ENCODE data around the gene MFSD6L.
"Not testable (repeated sequence)": the region's sequence is repeated elsewhere in the genome, so short reads cannot be mapped to it uniquely, and the experiment has no call there.

MFSD6L gene

DNA sequence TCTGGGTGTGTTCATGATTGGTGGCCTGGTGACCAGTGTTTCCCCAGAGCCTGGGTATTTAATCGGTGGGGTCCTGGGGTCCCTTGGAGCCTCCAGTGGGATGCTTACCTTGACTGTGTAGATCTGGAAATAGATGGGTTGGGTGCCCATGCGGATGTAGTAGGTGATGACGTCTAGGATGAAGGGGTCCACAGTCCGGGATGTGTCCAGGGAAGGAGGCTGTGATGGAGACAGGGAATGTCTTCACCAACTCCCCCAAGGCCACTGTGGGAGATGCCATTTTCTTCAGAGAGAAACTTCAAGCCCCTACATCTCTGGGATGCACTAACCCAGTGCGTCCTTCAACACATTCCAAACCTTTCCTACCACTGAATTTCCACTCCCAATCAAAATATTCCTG, 24.1 kb upstream of the MFSD6L start:
- no peak for DNase-seq

GRCh38 chr17:8822401-8823035, 23.4 kb upstream of the MFSD6L start:
- no peak for DNase-seq

GRCh38 chr17:8821446-8822105, 22.4 kb upstream of the MFSD6L start:
- no peak for DNase-seq

DNA sequence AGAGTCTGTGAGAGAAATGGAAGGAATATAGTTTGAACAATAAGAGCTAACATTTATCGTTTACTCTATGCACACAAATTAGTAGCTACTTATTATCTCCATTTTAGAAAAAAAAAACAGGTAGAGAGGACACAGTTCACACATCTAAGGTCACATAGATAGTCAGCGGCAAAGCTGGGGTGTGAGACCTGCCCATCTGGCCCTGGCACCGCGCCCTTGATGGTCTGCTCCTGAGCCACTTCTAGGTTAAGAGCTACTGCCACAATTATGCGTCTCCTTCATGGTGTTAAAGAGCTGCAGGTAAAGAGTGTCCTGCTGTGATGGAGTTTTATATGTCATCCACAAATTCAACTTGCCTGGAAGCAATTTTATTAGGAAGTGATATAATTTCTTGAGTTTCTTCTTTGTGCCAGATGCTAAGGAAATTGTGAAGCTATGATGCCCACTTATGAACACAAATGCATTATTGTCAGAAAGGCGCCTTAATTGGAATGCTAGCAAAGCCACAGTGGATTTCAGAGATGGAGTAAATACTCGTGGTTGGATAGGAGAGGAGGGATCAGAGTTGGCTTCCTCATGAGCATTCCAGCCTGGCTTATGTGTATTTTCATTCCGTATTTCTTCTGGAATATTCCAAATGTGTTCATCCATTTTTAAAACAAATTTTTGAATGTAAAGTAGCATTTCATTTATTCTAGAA, 21.3 kb upstream of the MFSD6L start:
- DNase-seq = no peak

GRCh38 chr17:8818654-8819330, 19.6 kb upstream of the MFSD6L start:
- no peak for DNase-seq

DNA sequence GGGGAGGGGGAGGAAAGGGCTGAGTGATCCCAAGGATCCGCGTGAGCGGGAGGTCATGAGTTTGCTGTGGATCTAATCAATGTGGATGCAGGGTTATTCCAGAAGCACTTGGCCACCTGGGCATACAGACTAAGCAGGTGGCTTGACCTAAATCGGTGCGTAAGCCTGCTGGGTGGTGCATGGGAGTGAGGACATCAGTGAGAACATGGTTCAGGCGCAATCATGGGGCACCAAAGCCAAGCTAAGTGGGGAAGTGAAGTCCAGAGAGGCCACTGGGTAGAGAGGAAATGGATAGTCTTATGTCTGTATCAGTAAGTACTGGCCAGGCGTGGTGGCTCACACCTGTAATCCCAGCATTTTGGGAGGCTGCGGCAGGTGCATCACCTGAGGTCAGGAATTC, 18.9 kb upstream of the MFSD6L start:
- no peak for DNase-seq

GRCh38 chr17:8806926-8807550, 7.9 kb upstream of the MFSD6L start:
- no peak for DNase-seq

DNA sequence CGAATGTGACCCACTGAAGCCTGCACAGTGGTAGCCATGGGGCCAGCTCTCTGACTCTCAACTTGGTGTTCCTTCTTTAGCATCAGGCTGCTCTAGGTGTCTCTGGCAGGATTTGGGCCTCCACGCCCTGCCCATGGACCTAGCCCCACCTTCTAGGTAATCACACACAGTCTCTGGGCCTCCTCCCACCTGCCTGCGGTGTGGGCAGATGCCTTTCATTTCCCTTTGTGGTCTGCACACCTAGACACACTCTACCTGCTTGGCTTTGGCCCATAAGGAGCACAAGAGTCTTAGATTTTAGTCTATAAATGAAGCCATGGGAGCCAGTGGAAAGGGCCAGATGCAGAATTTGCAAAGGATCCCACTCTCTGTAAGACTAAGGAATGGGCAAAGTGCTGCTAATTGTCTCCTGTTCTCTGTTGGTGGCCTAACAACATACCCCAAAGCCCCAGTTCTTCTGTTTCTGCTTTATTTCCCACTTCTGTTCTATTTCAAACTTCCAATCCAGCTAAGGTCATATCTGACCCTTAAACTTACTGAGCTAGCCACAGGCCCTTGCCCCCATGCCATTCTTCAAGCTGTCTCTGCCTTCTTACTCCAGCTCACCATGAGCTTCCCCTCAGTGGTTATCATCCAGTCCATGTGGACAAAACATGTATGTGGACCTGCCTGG, 7.2 kb upstream of the MFSD6L start:
- DNase-seq = no peak

GRCh38 chr17:8805396-8805795, 6.2 kb upstream of the MFSD6L start:
- DNase-seq = not testable (repeated sequence)

DNA sequence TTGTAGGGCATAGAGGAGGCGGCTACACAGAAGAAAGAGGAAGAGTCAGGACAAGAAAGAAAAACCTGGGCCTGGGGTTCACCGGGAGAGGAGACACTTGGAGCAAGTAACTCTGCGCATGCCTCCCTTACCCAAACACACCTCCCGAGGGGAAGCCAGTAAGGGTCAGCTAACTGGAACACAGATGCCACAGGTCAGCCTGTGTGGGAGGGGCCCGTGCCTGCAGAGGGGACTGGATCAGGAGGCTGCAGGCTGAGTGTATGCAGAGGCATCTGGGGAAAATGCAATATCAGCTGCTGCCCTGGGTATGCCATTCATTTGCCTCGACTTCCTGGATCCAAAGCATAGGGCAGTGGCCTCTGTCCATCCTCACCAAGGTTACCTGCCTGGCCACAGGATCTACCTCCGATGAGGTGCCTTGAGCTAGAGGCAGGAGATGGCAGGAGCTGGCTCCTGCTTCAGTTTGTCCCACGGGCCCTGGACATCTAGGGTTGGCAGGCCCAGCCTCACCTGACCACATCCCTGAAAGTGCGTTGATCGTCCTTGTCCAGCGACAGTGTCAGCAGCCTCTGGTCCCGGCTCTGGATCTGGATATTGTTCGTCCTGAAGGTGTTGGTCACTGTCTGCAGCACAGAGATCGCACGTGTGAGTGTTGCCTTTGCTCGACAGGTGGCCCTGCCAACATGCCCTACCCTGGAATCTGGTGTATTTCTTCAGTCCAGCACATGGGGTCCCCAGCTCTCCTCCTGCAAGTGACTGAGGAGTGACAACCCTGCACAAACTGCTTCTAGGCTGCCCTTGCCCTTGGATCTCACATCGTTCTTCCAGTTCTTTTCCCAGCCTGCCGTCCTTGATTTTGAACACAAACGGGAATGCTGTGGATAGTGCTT, 4.6 kb upstream of the MFSD6L start:
- DNase-seq = no peak

- no peak for DNase-seq
Observed at GRCh38 chr17:8801135-8801840, 2.1 kb upstream of the MFSD6L start.

- no peak for DNase-seq
Observed at GRCh38 chr17:8800656-8801055, 1.5 kb upstream of the MFSD6L start.

DNA sequence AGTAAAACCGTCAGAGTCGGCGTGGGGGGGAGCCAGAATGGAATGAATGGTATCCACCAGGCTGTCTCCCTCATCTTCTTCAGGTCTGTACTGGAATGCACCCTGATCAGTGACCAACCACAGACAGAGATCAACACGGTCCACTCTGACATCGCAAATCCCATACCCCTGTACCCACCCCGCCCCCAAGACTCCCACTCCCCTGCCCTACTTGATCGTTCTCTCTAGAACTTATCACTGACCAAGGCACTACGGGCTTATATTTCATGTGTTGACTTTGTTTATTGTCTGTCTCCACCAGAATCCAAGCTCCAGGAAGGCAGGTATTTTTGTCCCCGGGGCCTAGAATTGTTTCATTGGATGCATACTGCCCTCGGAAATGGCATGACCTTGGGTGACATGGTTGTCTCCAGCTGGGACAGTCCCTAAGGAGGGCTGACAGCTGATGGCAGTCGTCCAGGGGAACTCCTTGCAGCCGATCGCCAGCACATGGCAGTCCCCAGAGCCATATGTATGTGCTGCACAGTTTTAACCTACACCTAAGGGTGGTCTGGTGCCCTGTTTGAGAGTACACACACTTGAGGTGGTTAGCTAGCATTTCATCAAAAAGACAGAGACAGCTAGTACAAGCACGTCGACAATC, 526 bp upstream of the MFSD6L start:
- no peak for DNase-seq

DNA sequence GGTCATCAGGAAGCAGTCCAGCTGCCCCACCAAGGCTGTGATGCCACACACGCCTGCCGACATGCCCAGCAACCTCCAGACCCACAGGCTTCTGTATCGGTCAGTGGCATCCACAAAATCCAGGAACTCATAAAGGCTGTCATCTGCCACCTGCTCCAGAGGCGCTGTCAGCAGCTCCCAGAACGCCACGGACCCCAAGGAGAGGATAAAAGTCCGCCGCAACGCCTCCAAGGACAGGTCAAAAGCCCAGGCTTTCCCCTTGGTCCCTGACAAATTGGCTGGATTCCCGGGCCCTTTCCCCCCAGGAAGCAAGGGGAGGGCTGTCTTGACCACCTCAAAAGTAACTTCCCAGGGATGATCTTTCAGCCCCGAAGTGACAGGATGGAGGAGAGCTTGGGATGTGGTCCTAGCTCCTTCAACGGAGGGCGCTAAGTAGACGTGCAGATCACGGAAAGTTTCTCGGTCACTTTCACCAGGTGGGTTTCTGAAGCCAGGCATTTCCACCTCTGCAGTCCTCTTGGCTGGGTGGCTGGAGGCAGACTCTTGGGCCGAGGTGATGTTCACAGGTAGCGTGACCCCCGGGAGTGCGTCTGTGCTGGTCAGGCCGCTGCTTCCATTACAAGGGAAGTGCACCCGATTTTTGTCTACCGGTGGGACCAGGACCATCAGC, 854 bp downstream of the MFSD6L start:
- no peak for DNase-seq

GRCh38 chr17:8797621-8798175, 1.5 kb downstream of the MFSD6L start:
- no peak for DNase-seq

GRCh38 chr17:8794636-8795035, 4.5 kb downstream of the MFSD6L start:
- DNase-seq = no peak

DNA sequence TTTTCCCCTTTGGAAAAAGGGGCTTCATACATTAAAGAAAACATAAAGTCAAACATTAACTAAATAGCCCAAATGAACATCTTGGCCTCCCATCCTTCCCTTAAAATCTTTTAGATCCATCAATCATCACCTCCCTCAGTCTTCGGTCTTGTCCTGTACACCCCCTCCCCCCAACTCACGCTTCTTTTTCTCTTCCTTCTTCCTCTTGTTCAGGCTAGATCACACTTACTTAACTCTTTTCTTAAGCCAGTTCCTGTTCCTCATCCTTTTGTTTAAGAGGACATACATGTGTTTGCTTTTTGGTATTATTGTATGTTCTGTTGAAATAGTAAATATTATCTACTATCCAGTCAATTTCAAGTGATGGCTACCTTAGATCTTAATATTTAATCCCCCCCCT, 5.5 kb downstream of the MFSD6L start:
- no peak for DNase-seq

DNA sequence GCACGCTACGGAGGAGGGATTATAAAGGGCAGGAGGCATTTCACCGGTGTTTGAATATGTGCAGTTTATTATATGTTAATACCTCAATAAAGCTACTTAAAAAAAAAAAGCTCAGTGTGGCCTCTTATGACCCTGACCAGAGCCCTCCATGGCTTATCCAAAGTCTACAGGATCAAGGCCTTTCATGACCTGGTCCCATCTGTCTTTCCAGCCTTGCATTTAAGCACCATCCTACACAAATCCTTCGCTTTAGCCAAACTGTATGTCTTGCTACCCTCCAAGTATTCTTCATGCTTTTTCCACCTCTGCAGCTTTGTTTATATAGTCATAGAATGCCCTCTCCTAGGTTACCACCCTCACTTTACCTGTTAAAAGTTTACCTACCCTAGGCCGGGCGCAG, 6.5 kb downstream of the MFSD6L start:
- no peak for DNase-seq

GRCh38 chr17:8791910-8792270, 7.3 kb downstream of the MFSD6L start:
- DNase-seq = no peak

All from hematopoietic multipotent progenitor cell treated with erythropoietin and hydrocortisone succinate and interleukin-3 and kit ligand, for 8 days (in vitro differentiated cells).